ENCODE data around the gene CDK9. TPM values are rescaled to one million over a fixed set of nuclear protein-coding genes. Genes with fewer than 3 reads are reported as not detected.
A peak's percentile ranks its signal among the peaks of the same experiment; 100 is the strongest.

CDK9 gene
- total RNA-seq, 4 donors from 2014 or later = 22.3 to 53.2 (median 41.2) TPM

- Histone ChIP-seq H3K9me3 (no peaks in the 10 kb centered on the region), H3K4me1 (peaks cover 14 to 59% (median 21%) of the 10 kb centered on the region in 3 donors), H3K36me3 (peaks cover 11 to 88% (median 25%) of the 10 kb centered on the region in 3 donors), H3K4me3 (no peak overlapping the region), H3K27ac (no peak overlapping the region), H3K27me3 (no peaks in the 10 kb centered on the region)
- TF ChIP-seq CTCF (IDR thresholded peaks at IDR 0.05) = no peak
- WGBS, 2 donors = 80 to 96% methylated on average over 5 to 7 of the region's 17 CpGs
- intact Hi-C loops (cut with DNase I) = no loop called here
- DNase-seq = no peak
These were observed 22.6 kb downstream of the CDK9 start for GRCh38 chr9:127808347-127809001.

DNA sequence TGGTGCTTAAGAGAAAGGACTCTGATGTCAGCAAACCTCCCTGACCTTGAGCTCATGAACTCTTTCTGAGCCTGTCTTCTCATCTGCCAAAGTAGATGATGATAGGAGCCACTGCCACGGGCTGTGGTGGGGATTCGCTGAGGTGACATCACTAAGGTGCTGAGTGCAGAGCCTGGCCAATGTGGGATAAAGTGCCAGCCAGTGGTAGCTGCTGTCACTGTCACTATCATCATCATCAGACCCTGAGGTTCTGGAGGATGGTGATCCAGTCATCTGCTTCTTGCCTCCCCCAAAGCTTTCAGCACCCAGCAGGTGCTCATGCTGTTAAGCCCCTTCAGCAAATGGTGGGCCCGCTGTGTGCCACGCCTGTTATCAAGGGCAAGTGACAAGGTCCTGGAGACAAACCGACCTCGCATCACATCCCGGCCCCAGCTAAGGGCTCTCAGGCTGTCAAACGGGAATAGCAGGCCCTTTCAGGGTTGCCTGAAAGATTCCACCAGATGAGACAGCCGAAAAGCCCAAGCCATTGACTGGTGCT, 23.2 kb downstream of the CDK9 start:
- Histone ChIP-seq H3K4me1 (peaks cover 8 to 53% (median 16%) of the 10 kb centered on the region in 3 donors), H3K4me3 (peak overlapping the region in 2 of 4 donors; percentile 16 to 30), H3K27me3 (no peaks in the 10 kb centered on the region), H3K9me3 (no peaks in the 10 kb centered on the region), H3K36me3 (peaks cover 15 to 94% (median 31%) of the 10 kb centered on the region in 3 donors), H3K27ac (peak overlapping the region; percentile 18 to 78 (median 61))
- intact Hi-C loops (cut with DNase I) = no loop called here
- TF ChIP-seq POLR2A (IDR thresholded peaks at IDR 0.05) = no peak
- no peak for TF ChIP-seq CTCF (IDR thresholded peaks at IDR 0.05)
- 65 to 67% methylated on average over 3 to 7 of the region's 9 CpGs for WGBS, 2 donors
- DNase-seq = no peak

- WGBS, 2 donors = 56 to 85% methylated on average over 5 to 7 of the region's 57 CpGs
- Histone ChIP-seq H3K36me3 (peaks cover 19 to 94% (median 31%) of the 10 kb centered on the region in 3 donors), H3K9me3 (no peaks in the 10 kb centered on the region), H3K4me1 (peaks cover under 1 to 46% (median 9%) of the 10 kb centered on the region in 3 donors), H3K27ac (peak overlapping the region; percentile 58 to 78 (median 67)), H3K4me3 (peak overlapping the region in 2 of 4 donors; percentile 16 to 33), H3K27me3 (no peaks in the 10 kb centered on the region)
- intact Hi-C loops (cut with DNase I) = no loop called here
- TF ChIP-seq POLR2A (IDR thresholded peaks at IDR 0.05) (no peak), CTCF (IDR thresholded peaks at IDR 0.05) (no peak)
- no peak for DNase-seq
These were observed 23.9 kb downstream of the CDK9 start for GRCh38 chr9:127809540-127810377.

GRCh38 chr9:127810378-127811187, 24.7 kb downstream of the CDK9 start:
- peak overlapping the region in 3 of 4 donors; percentile 64 to 78 (median 70) for H3K27ac ChIP-seq
- H3K9me3 ChIP-seq = no peaks in the 10 kb centered on the region
- H3K4me1 ChIP-seq = peaks cover 0 to 40% (median 5%) of the 10 kb centered on the region in 3 donors
- H3K27me3 ChIP-seq = no peaks in the 10 kb centered on the region
- intact Hi-C loops (cut with DNase I) = no loop called here
- peaks cover 21 to 95% (median 31%) of the 10 kb centered on the region in 3 donors for H3K36me3 ChIP-seq
- no peak for DNase-seq
- H3K4me3 ChIP-seq = no peak overlapping the region
- TF ChIP-seq CTCF (IDR thresholded peaks at IDR 0.05) = no peak
- TF ChIP-seq POLR2A (IDR thresholded peaks at IDR 0.05) = no peak
- WGBS, 2 donors = 94 to 95% methylated on average over 4 to 8 of the region's 10 CpGs

All from esophagus squamous epithelium (tissue), 5 donors.